Retinal pigment epithelial cell (primary cell): ENCODE results near the gene RAB3A.
A peak's percentile ranks its signal among the peaks of the same experiment; 100 is the strongest.

Experiments used
- DNase-seq: peaks from one replicate; pipeline ENCODE4 v3.0.0-alpha.2; 2010; ENCODE audit warnings: low read depth
- H3K4me3 ChIP-seq: 2 replicates; pipeline ENCODE4 v1.5.1; 2011; ENCODE audit warnings: mild to moderate bottlenecking, low read length, control low read depth, moderate library complexity
- CTCF ChIP-seq: conservative IDR thresholded peaks from 2 replicates; pipeline ENCODE4 v1.5.1; 2011; ENCODE audit warnings: low read depth, low read length, control low read depth, inconsistent platforms

The RAB3A gene

GRCh38 chr19:18204394-18205199 is 755 bp upstream of the RAB3A start:
- no peak for DNase-seq
- H3K4me3 ChIP-seq: peak overlapping the region; percentile 75
- no peak for TF ChIP-seq CTCF

- no peak for TF ChIP-seq CTCF
- no peak for DNase-seq
- H3K4me3 ChIP-seq: peak overlapping the region; percentile 67
These were observed 407 bp downstream of the RAB3A start for GRCh38 chr19:18203408-18203862.

GRCh38 chr19:18202778-18203407 is 949 bp downstream of the RAB3A start:
- peak overlapping the region; percentile 67 for H3K4me3 ChIP-seq
- DNase-seq: no peak
- TF ChIP-seq CTCF: peak; percentile 42

- H3K4me3 ChIP-seq: no peak overlapping the region
- TF ChIP-seq CTCF: no peak
- no peak for DNase-seq
These were observed 1.5 kb downstream of the RAB3A start for GRCh38 chr19:18202397-18202777.

- no peak for DNase-seq
- TF ChIP-seq CTCF: no peak
- no peak overlapping the region for H3K4me3 ChIP-seq
These were observed 5.5 kb downstream of the RAB3A start for GRCh38 chr19:18198374-18198773.

- TF ChIP-seq CTCF: no peak
- no peak for DNase-seq
- no peak overlapping the region for H3K4me3 ChIP-seq
These were observed 5.9 kb downstream of the RAB3A start for GRCh38 chr19:18197941-18198340.

- TF ChIP-seq CTCF: no peak
- H3K4me3 ChIP-seq: no peak overlapping the region
- no peak for DNase-seq
These were observed 6.5 kb downstream of the RAB3A start for GRCh38 chr19:18197306-18197705.
